Stimulated activated naive CD8-positive, alpha-beta T cell treated with anti-CD3 and anti-CD28 coated beads, Interleukin-15, Interleukin-2, amounts not matched to agents 100 U/mL and 50 U/mL, for 24 hours (primary cell): Measurements from ENCODE around the gene CSTF2T.

Experiments used
- ATAC-seq: fragments of 150-1000 bp; cut with Tn5 transposase; one replicate; pipeline ENCODE4 v1.10.0; 2021
- DNase-seq: peaks from one replicate; pipeline ENCODE4 v3.0.0; 2021

Gene CSTF2T, protein sequence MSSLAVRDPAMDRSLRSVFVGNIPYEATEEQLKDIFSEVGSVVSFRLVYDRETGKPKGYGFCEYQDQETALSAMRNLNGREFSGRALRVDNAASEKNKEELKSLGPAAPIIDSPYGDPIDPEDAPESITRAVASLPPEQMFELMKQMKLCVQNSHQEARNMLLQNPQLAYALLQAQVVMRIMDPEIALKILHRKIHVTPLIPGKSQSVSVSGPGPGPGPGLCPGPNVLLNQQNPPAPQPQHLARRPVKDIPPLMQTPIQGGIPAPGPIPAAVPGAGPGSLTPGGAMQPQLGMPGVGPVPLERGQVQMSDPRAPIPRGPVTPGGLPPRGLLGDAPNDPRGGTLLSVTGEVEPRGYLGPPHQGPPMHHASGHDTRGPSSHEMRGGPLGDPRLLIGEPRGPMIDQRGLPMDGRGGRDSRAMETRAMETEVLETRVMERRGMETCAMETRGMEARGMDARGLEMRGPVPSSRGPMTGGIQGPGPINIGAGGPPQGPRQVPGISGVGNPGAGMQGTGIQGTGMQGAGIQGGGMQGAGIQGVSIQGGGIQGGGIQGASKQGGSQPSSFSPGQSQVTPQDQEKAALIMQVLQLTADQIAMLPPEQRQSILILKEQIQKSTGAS

DNA sequence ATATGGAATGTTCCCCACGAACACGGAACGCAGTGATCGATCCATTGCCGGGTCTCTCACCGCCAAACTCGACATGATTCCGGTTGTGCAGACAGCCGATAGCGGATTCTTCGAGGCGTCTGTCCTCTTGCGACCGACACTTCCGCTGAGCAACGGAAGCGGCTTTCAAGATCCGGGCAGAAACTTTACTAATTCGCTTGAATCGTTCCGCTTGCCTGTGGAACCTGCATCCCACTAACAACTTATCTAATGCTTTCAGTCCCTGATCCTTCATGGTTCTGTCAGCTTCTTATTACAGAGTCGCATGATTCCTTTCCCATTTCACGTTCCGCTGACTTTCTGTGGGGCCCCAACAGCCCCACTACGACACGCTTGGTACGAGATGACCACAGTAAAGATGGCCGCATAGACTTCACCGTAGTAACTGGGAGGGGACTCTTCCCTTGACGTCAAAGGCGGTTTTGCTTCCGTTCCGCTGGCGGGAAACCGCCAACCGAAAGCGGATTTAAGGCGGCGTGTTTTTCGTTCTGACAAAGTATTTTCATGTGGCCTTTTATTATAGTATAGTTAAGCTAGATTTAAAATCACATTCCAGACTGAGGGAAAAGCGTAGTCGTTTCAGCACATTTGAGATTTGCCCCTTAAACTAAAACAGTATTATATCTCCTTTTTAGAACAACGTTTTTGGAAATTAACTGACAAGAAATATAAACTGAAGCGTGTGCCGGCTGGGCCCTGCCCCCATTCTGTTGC is at the start of gene CSTF2T:
TSS of gene CSTF2T (minus strand) at position 121 of the 753 bp plus-strand sequence. CDS start at position 75, 46 bp downstream.
- peak; percentile 88 for DNase-seq
- ATAC-seq: peak; percentile 88

GRCh38 chr10:51748959-51749358 is 49.6 kb upstream of the CSTF2T start:
- ATAC-seq: no peak
- DNase-seq: no peak

DNA sequence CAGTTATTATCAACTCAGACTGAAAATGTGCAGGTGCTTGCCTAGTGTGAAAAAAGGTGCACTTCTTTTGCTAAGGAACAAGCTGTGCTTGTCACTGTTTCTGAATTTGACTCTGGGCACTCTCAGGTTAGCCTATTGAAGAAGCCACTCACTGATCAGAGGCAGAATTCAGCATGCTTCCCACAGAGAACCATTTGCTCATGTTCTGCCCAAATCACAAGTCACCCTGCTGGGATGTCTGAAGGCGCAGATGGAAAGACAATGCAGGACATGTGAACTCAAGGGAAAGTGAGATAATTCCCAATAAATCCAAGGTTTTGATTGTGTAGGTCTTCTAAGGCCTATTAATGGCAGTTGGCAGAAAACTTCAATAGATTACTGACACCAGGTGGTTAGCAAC is 47.8 kb upstream of the CSTF2T start:
- ATAC-seq (no peak), DNase-seq (no peak)

GRCh38 chr10:51745397-51745796 is 46.0 kb upstream of the CSTF2T start:
- no peak for DNase-seq
- no peak for ATAC-seq

DNA sequence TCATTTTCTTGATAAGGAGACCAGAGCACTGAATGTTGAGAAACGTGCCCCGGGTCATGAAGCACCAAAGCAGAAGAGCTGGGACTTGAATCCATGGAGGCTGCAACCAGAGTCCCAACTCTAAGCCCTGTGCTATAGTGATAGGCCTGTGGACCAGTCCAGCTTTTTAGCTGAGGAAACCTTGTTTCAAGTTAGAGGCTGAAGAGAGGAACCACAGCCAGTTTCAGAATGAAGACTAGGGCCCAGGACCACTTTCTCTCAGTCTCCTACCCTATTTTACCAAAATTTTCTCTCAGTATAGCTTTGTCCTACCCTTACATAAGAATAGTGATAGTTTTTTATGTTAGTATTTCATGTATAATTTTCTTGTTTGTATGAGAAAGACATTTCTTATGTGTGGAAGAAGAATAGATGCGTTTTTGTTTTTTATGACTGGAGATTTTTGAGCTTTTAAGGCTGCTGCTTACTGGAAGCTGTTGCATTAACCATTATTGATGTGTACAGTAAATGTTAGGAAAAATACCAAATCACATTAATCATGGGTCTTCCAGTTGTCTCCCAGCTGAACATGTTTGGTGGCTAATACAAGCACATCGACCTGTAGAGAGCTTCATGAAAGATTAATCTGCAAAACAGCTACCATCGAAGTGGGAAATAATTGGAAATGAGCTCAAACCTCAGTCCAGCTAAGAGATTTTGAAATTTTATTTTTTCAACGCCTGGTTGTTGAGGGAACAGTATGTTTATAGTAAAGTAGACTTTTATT is 45.0 kb upstream of the CSTF2T start:
- ATAC-seq (no peak), DNase-seq (no peak)

DNA sequence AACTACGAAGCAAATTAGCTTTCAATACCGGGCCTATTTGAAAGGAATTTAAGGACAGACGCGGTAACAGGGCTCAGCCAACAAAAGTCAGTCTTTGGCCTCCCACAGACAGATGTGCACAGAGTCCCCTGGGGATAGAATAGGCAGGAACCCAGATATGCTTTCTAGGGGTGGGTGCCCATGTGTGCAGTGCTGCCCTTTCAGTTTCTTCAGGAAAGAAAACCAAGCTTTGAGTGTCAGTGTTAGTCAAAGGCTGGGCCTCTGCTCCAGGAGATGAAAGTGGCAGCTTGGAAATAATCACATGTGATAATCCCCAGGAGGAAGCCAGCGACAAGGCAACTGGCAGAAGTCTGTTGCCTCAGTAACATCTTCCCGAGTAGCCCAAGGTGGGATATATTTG is 43.8 kb upstream of the CSTF2T start:
- ATAC-seq (no peak), DNase-seq (no peak)

- no peak for DNase-seq
Measured at GRCh38 chr10:51733057-51733456, 33.7 kb upstream of the CSTF2T start.

GRCh38 chr10:51729822-51730555 is 30.6 kb upstream of the CSTF2T start:
- ATAC-seq (no peak), DNase-seq (no peak)

More at GRCh38 chr10:51733057-51733456, 33.7 kb upstream of the CSTF2T start:
- no peak for ATAC-seq

- ATAC-seq: no peak
- DNase-seq: no peak
Measured at GRCh38 chr10:51724038-51724437, 24.6 kb upstream of the CSTF2T start.

DNA sequence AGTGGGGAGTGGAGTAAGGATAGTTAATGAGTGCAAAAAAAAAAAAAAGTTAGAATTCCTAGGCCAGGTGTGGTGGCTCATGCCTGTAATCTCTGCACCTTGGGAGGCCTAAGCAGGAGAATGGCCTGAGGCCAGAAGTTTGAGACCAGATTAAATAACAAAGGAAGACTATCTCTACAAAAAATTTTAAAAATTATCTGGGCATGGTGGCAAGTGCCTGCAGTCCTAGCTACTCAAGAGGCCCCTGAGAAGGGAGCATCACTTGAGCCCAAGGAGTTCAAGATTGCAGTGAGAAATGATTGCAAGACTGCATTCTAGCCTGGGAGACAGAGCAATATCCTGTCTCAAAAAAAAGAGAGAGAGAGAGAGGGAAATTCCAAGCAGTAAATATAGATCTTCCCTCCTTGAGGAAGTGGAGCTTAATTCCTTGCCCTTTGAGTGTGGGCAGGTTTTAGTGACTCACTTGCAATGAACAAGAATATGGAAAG is 19.5 kb upstream of the CSTF2T start:
- ATAC-seq (no peak), DNase-seq (no peak)

- no peak for ATAC-seq
- DNase-seq: no peak
Measured at GRCh38 chr10:51716981-51717380, 17.6 kb upstream of the CSTF2T start.

- ATAC-seq (no peak), DNase-seq (no peak)
Measured at GRCh38 chr10:51711519-51711891, 12.1 kb upstream of the CSTF2T start.

- DNase-seq: no peak
- ATAC-seq: no peak
Measured at GRCh38 chr10:51709324-51709972, 10.1 kb upstream of the CSTF2T start.

GRCh38 chr10:51708609-51709008 is 9.2 kb upstream of the CSTF2T start:
- peak; percentile 23 for ATAC-seq
- DNase-seq: no peak

GRCh38 chr10:51707821-51708424 is 8.5 kb upstream of the CSTF2T start:
- DNase-seq (no peak), ATAC-seq (no peak)

- no peak for ATAC-seq
- DNase-seq: no peak
Measured at GRCh38 chr10:51707392-51707791, 8.0 kb upstream of the CSTF2T start.

DNA sequence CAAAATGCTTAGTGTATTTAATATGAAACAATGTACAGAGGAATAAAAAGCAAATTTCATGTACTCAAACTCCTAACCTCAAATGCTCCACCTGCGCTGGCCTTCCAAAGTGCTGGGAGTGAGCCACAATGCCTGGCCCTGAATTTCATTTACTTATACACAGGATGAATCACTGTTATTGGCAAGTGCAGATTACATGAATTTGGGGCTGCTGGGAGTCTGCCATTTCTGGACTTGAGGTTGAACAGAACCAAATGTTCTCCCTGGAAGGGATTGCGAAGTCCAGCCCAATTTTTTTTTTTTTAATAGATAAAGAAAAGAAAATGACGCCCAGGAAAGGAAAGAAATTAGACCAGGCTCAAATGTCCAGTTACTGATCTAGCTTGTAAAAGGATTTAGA is 6.8 kb upstream of the CSTF2T start:
- ATAC-seq (no peak), DNase-seq (no peak)

DNA sequence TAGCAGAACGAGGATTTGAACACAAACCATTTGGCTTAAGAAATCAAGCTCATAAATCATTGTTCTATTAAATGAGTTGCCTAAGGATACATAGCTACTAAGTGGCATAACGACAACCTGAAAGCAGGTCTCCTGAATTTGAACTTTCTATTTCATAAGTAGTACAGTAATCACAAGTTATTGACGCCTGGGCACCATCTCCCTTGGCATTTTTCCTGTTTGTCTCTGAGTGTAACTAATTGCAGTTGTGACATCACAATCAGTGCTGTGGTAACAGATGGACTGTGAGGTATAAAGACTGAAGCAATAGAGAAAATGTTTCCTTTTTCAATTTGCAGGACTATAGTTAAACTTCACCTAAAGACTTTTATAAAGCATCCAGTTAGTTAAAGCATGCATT is 6.4 kb upstream of the CSTF2T start:
- DNase-seq: no peak
- no peak for ATAC-seq

DNA sequence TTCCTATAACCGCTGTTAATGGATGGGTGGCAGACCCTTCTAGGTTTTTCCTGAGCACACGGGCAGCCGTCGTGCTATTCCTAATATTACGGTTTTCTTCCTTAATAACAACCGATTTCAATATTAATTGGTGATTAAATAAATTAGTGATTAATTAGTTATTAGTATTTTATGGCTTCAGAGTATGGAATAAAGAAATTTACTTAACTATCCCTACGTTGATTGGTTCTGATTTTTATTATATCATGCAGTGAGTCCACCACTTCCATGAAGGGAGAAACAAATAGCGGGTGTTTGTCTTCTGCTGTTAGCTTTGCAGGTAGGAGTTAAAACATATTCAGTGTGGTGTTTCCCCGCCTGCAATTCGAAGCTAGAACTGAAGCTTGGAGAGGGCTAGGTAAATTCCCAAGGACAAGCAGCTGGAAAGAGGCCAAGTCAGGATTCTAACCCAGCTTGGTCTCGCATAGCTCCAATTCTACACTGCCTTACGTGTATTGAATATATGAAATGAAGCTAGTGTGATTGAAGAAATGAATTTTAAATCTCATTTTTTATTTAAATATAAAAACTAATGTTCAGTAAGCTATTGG is 928 bp upstream of the CSTF2T start:
- DNase-seq: peak; percentile 32
- no peak for ATAC-seq

- DNase-seq: peak; percentile 32
- ATAC-seq: peak; percentile 15
Measured at GRCh38 chr10:51699145-51699474, 285 bp downstream of the CSTF2T start.
